Coronary artery (tissue), 2 donors: Measurements from ENCODE around the gene RARRES1.

Experiments
- DNase-seq: peaks from one replicate; pipeline ENCODE4 v3.0.0-alpha.2; 2017; ENCODE audit warnings: low spot score
- H3K27ac ChIP-seq, 2 donors: fragments of 200-600 bp; sonication (generic); one replicate each; pipeline ENCODE4 v1.5.1; 2016 to 2019
- H3K4me3 ChIP-seq: fragments of 200-600 bp; sonication (generic); 2 replicates; pipeline ENCODE4 v1.5.1; 2016; ENCODE audit warnings: mild to moderate bottlenecking, moderate library complexity
- CTCF ChIP-seq: fragments of 200-600 bp; sonication (generic); IDR thresholded peaks from one replicate; pipeline ENCODE4 v1.5.1; 2019; ENCODE audit warnings: antibody characterized with exemption

Gene RARRES1

GRCh38 chr3:158679547-158680000 lies 52.7 kb downstream of the RARRES1 start:
- TF ChIP-seq CTCF, result no peak
- no peak overlapping the region for H3K4me3 ChIP-seq

GRCh38 chr3:158678687-158679086 lies 53.6 kb downstream of the RARRES1 start:
- H3K27ac ChIP-seq, result no peak overlapping the region
- no peak overlapping the region for H3K4me3 ChIP-seq
- no peak for TF ChIP-seq CTCF
- DNase-seq, result no peak

More at GRCh38 chr3:158679547-158680000, 52.7 kb downstream of the RARRES1 start:
- H3K27ac ChIP-seq, result no peak overlapping the region
- no peak for DNase-seq

- Histone ChIP-seq H3K4me3 (peak within 1 kb of the TSS; percentile 68), H3K27ac (peak within 1 kb of the TSS; percentile 50 to 73)
- DNase-seq, result peak; percentile 78
- TF ChIP-seq CTCF, result peak; percentile 14
These were observed 59.8 kb downstream of the RARRES1 start, which contains the start of gene LXN for GRCh38 chr3:158672215-158673176. Gene LXN (minus strand): TSS chr3:158672648. CDS start chr3:158672478, 170 bp downstream.

GRCh38 chr3:158671821-158672214 lies 60.4 kb downstream of the RARRES1 start:
- TF ChIP-seq CTCF, result no peak
- peak overlapping the region; percentile 50 to 73 for H3K27ac ChIP-seq
- peak overlapping the region; percentile 68 for H3K4me3 ChIP-seq
- no peak for DNase-seq

- no peak for TF ChIP-seq CTCF
- H3K27ac ChIP-seq, result no peak overlapping the region
- no peak overlapping the region for H3K4me3 ChIP-seq
- no peak for DNase-seq
These were observed 63.8 kb downstream of the RARRES1 start for GRCh38 chr3:158668506-158668905.

GRCh38 chr3:158666416-158666815 lies 65.8 kb downstream of the RARRES1 start:
- no peak for TF ChIP-seq CTCF
- Histone ChIP-seq H3K27ac (no peak overlapping the region), H3K4me3 (no peak overlapping the region)
- no peak for DNase-seq
